ENCODE measurements around the gene ASGR2.
A peak's percentile ranks its signal among the peaks of the same experiment; 100 is the strongest.
"Not testable (repeated sequence)": the region's sequence is repeated elsewhere in the genome, so short reads cannot be mapped to it uniquely, and the experiment has no call there.

ASGR2 gene

GRCh38 chr17:7123844-7124243, 9.2 kb upstream of the ASGR2 start:
- DNase-seq, result no peak

GRCh38 chr17:7122381-7122780, 7.8 kb upstream of the ASGR2 start:
- DNase-seq, result no peak

- DNase-seq, result not testable (repeated sequence)
Measured at GRCh38 chr17:7120635-7121034, 6.0 kb upstream of the ASGR2 start.

- no peak for DNase-seq
Measured at GRCh38 chr17:7120123-7120522, 5.5 kb upstream of the ASGR2 start.

- DNase-seq, result no peak
Measured at GRCh38 chr17:7119314-7119713, 4.7 kb upstream of the ASGR2 start.

GRCh38 chr17:7114875-7115614, 423 bp upstream of the ASGR2 start:
- no peak for DNase-seq

- no peak for DNase-seq
Measured at GRCh38 chr17:7113273-7114071, 1.1 kb downstream of the ASGR2 start.

- DNase-seq, result no peak
Measured at GRCh38 chr17:7112510-7113108, 2.0 kb downstream of the ASGR2 start.

GRCh38 chr17:7111784-7112509, 2.7 kb downstream of the ASGR2 start:
- DNase-seq, result no peak

GRCh38 chr17:7110617-7111306, 3.9 kb downstream of the ASGR2 start:
- no peak for DNase-seq

- DNase-seq, result no peak
Measured at GRCh38 chr17:7109461-7110322, 4.9 kb downstream of the ASGR2 start.

- no peak for DNase-seq
Measured at GRCh38 chr17:7108981-7109380, 5.6 kb downstream of the ASGR2 start.

- no peak for DNase-seq
Measured at GRCh38 chr17:7108560-7108925, 6.1 kb downstream of the ASGR2 start.

GRCh38 chr17:7107795-7108559, 6.6 kb downstream of the ASGR2 start:
- DNase-seq, result no peak

- DNase-seq, result peak; percentile 84
Measured at GRCh38 chr17:7107012-7107754, 7.4 kb downstream of the ASGR2 start.

GRCh38 chr17:7102421-7102820, 12.2 kb downstream of the ASGR2 start:
- DNase-seq, result no peak

GRCh38 chr17:7101531-7101930, 13.1 kb downstream of the ASGR2 start:
- DNase-seq, result no peak

- not testable (repeated sequence) for DNase-seq
Measured at GRCh38 chr17:7100641-7101379, 13.8 kb downstream of the ASGR2 start.

- DNase-seq, result no peak
Measured at GRCh38 chr17:7098802-7099459, 15.7 kb downstream of the ASGR2 start.

All from NCI-H146 (cell line).